Renal cortex interstitium (tissue), 11 donors: Measurements from ENCODE around the gene BBS9. TPM values are rescaled to one million over a fixed set of nuclear protein-coding genes. Genes with fewer than 3 reads are reported as not detected.

ENCODE experiments used
- DNase-seq, 11 donors: peaks; one replicate each; pipeline ENCODE4 v3.0.0-alpha.2; 2013; ENCODE audit warnings: low read depth in 9 of 11, low spot score in 4 of 11; ENCODE audit errors: extremely low read depth in 1 of 11
- polyA plus RNA-seq, 3 donors: library from polyadenylated mRNA; unstranded; fragments of 120-200 nt; gene quantifications; one replicate each; pipeline ENCODE4 v1.2.1, GENCODE V29; 2013; ENCODE audit not compliant: insufficient read length in 3 of 3

BBS9 gene
- polyA plus RNA-seq, 3 donors, result 15.5 to 17.2 (median 16.9) TPM

DNA sequence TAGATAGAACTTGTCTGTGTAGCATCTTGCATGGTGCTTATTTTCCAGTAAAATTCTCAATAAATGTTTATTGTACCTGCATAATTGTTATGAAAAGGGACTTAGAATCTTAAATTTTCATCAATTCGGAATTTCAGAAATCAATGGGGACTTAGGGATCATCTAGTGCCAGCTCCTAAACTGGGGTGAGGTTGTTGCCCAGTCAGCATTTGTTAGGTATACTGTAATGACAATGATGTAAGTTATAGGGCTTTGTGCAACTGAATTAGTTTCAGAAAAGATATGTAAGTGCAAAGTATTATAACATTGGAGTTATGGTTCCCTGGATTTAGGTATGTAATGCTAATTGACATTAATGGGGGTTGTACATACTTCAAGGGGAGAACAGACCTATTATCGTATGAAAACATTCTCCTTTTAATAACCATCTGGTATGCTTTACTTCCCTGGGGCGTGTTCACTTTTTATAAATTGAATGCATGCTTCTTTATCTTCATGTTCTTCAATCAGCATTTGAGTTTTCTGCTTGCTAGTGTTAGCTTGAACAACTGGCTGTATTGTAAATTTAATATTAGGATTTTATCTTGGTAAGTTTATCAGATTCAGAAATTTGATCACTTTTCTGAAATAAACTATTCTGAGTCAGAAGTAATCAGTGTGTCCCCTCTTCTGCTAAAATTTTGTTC lies 270.3 kb downstream of the BBS9 start:
- no peak for DNase-seq

DNA sequence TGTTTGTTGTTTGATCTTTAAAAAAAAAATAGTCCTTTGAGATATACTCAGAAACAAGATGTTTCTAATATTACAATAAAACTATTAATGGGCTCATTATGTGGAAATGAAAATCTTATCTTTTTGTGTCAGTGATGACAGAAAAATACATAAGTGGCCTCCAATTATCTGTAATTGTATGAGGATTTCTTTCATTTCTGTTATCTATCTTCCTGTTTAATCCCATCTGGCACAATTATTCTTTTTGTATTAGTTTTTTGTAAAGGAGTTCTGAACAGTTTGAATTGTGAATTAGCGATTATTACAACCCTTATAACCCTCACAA lies 270.8 kb downstream of the BBS9 start:
- DNase-seq, result no peak

GRCh38 chr7:33410266-33410665 lies 280.9 kb downstream of the BBS9 start:
- no peak for DNase-seq

DNA sequence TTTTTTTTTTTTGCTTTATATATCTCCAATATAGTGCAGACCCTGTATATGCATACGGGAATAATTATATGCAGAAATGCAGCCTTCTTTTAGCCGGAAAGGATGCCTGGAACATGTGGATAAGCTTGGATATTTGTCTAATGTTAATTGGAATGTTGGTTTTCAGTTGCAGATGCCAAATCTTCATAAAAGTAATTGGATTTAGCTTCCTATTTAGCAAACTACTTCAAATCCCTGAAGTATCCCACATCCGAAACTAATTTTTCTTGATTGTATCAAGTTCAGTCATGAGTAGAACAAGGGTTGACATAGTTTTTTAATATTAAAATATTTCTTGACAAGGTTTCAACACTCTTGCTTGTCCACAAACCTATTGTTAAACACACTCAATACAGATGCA lies 281.7 kb downstream of the BBS9 start:
- no peak for DNase-seq

DNA sequence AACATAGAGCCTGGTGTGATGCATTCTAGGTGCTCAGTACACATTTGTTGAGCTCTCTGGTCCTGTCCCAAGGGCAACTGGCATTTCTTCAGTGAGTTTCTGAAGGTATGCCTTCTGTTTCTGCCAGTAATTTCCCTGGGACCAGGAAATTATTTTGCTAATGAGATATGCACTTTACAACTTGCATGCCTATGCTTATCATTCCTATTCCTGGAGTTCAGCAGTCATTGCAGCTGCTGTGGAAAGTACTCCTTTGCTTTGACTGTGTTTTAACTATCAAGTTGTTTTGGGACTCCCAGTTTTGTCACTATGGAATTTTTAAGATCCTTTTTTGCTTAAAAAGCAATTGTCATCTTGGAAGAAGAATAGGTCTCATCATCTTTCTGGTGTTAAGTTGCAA lies 283.0 kb downstream of the BBS9 start:
- DNase-seq, result no peak

GRCh38 chr7:33418251-33418701 lies 288.9 kb downstream of the BBS9 start:
- no peak for DNase-seq

DNA sequence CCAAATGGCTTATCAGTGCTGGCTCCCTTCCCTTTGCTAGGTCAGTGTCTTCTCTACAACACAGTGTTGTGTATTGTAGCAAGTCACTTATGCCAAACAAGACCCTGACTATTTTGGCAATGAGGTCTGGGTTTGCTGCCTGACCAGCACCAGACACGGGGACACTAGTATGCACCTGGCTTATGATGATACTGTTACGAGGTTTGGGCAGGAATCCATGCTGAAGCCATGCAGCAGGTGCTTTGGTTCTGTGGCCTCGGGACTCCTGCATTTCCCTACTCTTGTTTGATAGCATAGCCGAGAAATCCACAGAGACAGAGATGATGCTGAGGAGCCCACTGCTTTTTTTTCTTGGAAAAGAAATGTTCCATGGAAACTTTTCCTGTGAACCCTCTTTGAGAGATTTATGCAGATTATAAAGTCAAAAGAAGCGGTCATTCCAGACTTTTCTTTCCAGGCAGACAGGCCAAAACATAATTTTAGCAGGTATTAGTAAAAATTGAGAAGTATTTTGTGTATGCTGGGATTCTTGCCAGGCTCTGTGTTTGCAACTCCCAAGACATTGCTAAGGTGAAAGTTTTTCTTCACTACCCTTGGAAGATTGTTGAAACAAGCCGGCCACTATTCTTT lies 291.1 kb downstream of the BBS9 start:
- no peak for DNase-seq

DNA sequence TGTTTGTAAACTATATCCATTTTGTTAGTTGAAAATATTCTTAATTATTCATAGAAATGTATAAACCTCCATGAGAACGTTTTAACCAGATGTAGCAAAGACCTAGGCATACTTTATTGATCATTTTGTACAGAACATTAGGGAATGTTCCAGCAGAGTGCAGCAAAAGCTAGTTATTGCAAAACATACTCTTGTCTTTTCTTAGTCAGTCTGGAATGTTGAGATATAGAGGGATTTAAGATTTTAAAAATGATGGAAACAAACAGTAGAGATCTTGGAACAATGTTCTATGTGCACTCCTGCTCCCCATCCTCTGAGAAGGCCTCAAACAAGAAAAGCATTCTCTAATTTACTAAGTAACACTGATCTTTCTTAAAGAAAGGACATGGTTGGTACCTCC lies 292.1 kb downstream of the BBS9 start:
- no peak for DNase-seq

GRCh38 chr7:33422141-33422540 lies 292.8 kb downstream of the BBS9 start:
- no peak for DNase-seq

DNA sequence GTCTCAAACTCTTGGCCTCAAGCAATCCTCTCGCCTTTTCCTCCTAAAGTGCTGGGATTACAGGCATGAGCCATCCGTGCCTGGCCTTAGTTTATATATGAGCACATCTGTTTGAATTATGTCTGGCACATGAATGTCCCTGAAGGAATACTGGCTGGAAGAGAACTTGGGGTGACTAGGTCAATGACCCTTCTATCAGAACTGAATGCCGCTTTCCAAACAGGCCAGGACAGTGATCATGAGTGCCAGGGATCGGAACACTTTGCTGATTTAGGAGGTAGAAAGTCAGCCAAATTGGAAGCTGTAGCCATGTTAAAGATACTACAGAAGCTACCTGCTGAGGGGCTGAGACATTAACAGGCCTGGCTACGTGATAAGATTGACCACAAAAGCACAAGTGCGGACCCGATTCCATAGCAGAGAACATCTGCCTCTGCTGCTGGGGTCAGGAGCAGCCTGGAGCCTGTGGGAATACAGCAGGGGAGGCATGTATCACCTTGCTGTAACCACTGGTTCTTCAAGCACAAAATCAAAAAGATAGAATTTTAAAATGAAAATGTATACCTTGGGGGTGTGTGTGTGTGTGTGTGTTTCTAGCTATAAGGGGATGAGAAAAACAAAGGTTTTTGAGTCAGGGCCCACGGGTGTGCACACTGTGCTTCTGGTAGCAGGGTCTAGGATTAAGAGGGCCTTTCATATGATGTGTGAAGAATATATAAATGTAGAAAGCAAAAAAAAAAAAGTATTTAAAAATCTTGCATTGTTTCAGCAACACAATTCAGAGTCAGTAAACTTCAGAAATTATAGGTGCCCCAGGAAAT lies 293.7 kb downstream of the BBS9 start:
- no peak for DNase-seq

DNA sequence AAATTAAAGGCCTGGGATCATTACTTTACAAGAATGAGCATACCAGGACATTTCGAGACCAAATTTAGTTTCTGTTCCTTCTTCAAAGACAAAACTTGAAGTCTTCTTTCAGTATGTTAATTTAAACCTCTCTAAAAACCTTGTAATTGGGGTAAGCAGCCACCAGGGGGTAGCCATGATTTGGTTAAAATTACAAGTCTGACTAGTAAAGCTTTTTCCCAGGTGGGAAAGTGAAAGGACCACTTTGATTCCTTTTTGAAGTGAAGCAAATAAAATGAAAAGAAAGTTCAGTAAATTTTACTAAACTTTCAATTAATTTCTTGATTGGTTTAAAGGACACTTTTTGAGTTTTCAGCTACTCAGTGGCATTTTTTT lies 294.3 kb downstream of the BBS9 start:
- DNase-seq, result no peak

GRCh38 chr7:33425395-33425794 lies 296.0 kb downstream of the BBS9 start:
- no peak for DNase-seq

DNA sequence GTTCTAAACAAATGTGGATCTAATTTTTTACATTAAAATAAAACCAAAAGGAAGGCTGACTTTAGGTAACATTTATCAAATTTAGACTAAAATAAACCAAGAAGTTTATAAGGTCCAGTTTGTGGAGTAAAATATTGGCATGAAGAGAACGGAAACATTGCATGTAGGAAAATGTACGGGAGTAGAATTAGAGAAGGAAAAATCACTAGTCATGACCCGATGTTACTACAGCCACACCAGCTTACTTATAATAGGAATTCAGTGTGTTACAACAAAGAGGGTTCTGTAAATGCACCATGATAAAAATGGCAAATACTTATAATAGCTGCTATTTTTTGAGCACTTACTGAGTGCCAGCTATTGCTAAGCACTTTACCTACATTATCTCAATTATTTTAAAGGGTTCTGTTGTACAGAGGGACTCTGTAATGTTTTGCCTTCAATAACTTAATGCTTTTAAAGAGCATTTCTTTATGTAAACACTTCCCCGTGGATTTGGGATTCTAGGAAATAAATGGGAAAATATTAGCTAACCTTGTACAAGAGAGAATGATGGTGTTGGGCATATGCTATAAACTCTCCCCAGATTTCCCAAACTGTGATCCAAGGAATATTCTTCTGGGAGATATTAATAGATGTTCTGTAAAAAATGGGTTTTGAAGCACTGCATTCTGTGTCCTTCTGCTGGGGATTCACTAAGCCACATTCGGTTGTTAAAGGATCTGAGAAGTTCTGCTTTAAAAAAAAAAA lies 296.7 kb downstream of the BBS9 start:
- no peak for DNase-seq

GRCh38 chr7:33428415-33428814 lies 299.1 kb downstream of the BBS9 start:
- no peak for DNase-seq

DNA sequence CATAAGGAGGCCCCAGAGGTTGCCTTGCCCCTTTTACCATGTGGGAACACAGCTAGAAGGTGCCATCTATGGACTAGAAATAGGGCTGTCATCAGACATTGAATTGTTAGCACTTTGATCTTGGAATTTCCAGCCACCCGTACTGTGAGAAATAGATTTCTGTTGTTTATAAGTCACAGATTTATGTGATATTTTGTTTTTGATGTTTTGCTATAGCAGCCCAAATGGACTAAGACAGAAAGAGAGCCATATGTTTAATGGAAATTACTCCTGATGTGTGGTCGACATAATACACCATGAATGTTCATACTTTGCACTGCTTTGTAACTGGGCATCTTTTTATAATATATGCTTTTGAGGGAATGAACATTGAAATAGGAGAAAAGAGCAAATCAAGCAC lies 302.2 kb downstream of the BBS9 start:
- no peak for DNase-seq

GRCh38 chr7:33432821-33433220 lies 303.5 kb downstream of the BBS9 start:
- no peak for DNase-seq

DNA sequence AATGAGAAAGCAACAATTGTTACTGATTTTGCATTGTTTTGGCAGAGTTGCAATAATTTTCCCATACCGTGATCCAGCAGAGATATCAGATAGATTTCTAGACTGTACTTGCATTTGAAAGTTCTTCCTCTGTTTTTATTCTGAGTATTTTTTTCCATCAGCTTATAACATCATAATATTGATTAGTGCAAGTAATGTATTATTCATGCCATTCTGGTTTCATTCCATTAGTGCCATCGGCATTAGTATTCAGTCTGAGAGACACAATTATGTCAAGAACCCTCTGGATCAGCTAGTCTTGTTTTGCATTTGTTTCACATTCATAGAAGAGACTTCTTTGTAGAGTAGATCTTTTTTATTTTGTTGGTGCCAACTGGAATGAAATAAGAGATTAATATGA lies 304.0 kb downstream of the BBS9 start:
- no peak for DNase-seq

- peak in 5 of 11 donors; percentile 20 to 35 (median 26) for DNase-seq
These were observed 315.1 kb downstream of the BBS9 start for GRCh38 chr7:33444511-33444910.

DNA sequence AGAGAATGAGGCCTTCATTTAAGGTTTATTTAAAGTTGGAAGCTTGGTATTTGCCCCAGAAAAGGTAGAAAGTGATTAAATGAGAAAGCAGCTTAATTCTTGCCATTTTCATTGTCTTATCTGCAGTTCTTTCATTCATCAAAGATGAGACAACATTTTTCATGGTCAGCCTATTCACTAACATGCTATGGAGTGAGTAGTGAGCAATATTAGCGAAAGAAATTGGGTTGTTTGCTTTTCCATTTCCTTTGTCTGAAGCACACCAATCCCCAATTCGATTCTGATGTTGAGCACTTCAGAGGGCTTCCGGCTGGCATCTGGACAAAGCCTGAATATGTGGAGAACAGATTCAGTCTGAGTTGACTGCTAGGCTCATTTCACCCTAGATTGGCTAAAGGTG lies 317.2 kb downstream of the BBS9 start:
- DNase-seq, result no peak

DNA sequence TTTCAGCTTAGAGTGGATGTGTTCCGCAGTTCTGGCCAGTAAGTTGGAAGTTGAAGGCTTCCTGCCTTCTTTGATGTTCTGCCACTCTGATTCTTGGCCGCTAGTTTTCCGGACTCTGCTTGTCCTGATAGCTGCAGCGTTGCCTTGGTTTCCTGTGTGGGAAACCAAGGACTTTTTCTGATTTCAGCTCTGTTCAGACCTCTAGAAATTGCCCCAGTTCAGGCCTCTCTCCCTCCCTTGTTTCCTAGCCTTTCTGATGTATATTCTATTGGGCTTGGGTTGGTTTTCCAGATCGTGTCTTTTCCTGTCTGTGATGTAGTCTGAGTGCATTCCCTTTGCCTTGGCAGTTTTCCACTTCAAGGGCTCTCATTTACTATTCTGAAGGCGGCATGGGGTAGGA lies 318.7 kb downstream of the BBS9 start:
- no peak for DNase-seq
